CD4-positive, alpha-beta T cell treated with Interferon gamma for 1 hour (primary cell): Measurements from ENCODE around the gene PPHLN1.

ENCODE experiments used
- DNase-seq: peaks from one replicate; pipeline ENCODE4 v3.0.0-alpha.2; 2020

The PPHLN1 gene

DNA sequence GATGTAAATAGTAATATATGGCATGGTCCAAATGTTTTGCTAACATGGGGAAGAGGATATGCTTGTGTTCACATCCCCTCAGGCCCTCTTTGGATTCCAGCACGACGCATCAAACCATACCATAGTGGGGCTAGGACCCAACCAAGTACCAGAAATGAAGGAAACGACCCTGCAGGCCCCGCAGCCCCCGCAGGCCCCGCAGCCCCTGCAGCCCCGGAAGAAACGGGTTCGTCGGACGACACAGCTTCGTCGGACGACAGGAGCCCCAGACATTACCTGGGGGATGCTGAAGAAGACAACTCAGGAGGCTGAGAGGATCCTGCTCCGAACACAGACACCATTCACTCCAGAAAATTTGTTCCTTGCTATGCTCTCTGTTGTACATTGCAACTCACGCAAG lies 119.9 kb downstream of the PPHLN1 start:
- no peak for DNase-seq

DNA sequence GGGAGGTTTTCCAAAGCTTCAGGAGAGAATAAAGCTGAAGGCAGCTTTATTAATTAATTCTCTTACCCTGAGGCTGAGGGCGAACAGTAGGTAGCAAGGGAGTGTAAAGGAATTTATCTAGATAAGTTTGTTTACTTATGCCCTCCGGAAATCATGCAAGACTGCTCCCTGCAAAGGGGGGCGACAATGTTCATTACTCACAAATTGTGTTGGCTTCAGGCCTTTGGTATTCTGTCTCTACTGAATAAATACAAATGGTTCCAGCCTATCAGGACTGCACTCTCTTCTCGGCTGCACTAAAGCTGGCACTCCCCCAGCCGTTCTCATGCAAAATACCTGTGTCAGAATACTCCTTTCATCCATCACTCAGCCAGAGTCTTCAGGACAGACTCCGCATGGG lies 120.8 kb downstream of the PPHLN1 start:
- DNase-seq: no peak

DNA sequence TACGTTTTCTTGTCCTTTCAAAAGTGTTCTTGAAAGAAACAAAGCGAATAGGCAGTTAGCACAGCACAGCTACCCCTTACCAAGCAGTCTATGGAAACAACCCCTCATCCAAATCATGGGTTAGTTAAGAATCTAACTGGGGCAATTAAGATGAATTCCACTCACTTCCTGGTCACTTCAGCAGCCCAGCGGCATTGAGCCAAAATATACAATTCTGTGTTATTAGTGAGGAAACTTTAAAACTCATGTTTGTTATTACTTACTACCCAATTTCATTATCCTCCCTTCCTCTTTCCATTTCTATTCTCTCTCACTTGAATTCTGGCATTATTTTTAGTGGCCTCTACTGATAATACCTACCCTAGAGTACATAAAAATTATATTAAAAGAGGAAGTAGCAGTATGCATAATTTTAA lies 121.4 kb downstream of the PPHLN1 start:
- DNase-seq: no peak

DNA sequence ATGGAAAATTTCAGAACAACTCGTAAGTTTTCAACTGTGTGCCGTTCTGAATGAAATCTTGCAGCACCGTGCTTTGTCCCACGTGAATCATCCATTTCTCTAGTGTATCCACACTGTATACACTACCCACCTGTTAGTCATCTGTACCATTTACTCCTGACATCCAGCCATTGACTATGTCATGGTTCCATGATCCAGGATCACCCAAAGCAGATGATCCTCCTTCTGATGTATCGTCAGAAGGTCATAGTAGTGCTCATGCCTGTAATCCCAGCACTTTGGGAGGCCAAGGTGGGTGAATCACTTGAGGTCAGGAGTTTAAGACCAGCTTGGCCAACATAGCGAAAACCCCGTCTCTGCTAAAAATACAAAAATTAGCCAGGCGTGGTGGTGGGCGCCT lies 122.9 kb downstream of the PPHLN1 start:
- DNase-seq: no peak

DNA sequence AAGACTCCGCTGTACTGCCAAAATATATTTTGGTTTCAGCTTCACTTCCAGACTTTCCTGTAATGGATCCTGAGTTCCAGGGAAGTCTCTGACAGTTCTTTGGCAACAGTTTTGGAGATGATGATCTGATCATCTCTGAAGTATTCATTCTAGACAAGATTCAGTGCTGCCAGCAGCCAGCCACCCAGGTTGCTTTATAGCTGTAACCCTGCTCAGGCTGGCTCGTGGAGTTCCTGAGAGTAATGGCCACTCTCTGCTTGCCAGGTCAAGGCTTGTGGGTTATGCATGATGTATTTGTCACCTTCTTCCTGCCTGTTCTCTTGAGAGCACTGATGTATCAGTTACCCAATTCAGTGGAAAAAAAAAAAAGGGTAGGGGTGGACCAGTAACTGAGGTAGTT lies 124.3 kb downstream of the PPHLN1 start:
- DNase-seq: no peak

- no peak for DNase-seq
Measured at GRCh38 chr12:42458575-42458974, 132.6 kb downstream of the PPHLN1 start.

DNA sequence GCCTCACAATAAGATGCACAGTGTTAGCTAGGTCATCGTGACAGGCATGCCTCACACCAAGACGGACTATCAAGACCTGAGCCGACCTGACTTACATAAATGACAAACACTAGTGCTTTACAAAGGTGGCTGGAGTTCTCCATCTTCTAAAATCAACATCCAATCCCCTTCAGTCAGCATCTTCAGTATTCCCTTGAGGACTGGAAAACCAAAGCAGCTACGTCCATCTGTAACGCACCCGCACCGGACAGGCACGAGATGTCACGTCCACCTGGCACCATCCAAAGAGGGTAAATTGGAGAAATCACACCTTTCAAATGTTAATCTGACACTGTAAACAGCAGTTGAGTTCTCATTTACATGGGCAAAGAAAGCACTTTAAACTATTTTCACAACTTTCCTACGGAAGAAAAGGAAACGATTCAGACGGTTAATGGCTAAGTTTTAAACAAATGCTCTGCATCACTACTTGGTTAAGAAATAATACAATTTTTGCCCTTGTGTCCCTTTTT lies 133.4 kb downstream of the PPHLN1 start:
- DNase-seq: no peak

GRCh38 chr12:42462486-42462885 lies 136.5 kb downstream of the PPHLN1 start:
- DNase-seq: no peak

DNA sequence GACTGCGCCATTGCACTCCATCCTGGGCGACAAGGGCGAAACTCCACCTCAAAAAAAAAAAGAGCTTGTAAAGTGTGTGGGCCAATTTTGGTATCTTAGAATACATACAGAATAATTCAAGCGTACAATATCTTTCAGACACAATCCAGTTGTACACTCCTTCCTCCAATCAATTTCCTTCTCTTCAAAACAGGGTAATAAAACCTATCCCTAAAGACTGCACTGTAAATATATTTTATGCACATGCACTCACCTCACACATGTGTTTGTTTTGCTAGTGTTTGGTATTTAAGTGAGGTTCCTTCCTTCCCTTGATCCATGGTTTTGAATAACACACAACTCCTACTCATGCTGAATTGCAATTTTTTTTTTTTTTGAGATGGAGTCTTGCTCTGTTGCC lies 137.7 kb downstream of the PPHLN1 start:
- DNase-seq: no peak

DNA sequence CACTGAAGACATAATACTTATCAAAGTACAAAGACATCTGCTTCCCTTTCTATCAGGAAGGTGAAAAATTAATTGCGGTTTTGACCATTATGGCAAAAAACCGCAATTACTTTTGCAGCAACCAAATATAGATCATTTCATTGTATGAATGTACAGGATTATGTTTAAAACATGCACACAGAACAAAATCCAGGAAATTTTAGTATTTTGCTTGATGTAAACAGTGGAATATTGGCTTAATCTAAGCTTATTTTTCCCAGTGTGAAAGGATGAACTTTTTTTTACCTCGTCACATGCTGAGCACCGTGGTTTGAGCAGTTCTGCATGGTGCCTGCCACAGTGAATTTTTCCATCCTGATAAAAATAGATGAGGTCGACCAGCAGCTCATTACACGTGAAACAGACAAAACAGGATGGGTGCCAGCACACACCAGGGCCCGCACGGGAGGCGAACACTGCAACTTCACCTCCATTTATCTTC lies 142.4 kb downstream of the PPHLN1 start:
- no peak for DNase-seq

GRCh38 chr12:42468921-42469320 lies 143.0 kb downstream of the PPHLN1 start:
- DNase-seq: no peak

- DNase-seq: peak; percentile 46
Measured at GRCh38 chr12:42469355-42470175, 143.6 kb downstream of the PPHLN1 start.

DNA sequence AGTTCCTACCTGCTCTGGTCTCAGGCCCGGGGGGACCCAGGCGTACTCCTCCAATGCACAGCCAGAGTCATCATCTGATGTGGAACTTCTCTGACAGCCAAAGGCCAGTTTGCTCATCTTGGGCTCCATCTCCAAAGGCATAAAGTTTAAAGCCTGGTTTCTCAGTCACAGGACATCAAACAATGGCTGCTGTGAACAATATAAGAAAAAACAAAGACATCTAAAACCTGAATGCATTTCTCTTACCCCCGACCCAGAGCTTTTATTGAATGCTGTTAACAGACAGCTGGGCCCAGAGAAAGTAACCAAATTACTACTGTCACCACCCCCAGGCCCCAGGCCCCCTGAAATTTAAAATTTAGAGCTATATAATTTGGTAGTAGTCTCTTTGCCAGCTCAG lies 146.4 kb downstream of the PPHLN1 start:
- no peak for DNase-seq

DNA sequence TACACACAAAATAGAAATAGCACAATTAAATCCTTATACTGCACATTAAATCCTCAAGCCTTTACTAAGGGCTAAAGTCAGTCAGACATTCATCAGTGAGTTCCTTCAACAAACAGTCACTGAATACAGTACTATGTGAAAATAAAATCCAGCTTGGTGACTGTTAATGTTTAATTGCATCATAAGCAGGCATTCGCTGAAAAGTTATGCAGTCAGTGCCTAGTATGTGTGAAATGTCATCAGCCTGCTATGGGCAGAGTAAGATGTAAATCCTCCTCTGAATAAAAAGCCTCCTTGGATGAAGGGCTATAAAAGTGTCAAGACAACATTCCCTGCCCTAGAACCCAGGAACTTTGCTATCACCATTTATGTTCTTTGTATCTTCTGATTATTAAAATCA lies 147.2 kb downstream of the PPHLN1 start:
- no peak for DNase-seq

GRCh38 chr12:42473561-42473960 lies 147.6 kb downstream of the PPHLN1 start:
- no peak for DNase-seq

- DNase-seq: no peak
Measured at GRCh38 chr12:42474391-42474790, 148.4 kb downstream of the PPHLN1 start.

GRCh38 chr12:42475106-42475505 lies 149.1 kb downstream of the PPHLN1 start:
- DNase-seq: no peak

- no peak for DNase-seq
Measured at GRCh38 chr12:42477941-42478340, 152.0 kb downstream of the PPHLN1 start.

DNA sequence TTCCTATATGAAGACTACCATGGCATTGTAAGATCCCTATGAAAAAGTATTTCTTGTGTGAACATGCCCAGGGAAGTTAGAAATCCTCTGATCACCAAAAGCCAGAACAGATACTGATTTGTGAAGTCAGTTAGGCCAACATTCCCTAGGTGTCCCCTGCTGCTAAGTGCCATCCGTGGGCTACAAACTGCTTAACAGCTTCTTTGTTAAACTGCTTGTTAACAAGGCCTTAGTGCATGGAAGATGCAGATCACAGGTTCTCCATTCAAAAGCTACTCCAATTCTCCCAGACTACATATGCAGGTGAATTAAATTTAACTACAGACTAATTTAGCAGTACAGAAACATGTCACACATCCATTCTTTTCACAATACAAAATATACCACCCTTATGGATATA lies 155.4 kb downstream of the PPHLN1 start:
- DNase-seq: no peak

- DNase-seq: no peak
Measured at GRCh38 chr12:42482041-42482747, 156.2 kb downstream of the PPHLN1 start.

GRCh38 chr12:42482748-42483520 lies 157.0 kb downstream of the PPHLN1 start:
- DNase-seq: peak; percentile 52

DNA sequence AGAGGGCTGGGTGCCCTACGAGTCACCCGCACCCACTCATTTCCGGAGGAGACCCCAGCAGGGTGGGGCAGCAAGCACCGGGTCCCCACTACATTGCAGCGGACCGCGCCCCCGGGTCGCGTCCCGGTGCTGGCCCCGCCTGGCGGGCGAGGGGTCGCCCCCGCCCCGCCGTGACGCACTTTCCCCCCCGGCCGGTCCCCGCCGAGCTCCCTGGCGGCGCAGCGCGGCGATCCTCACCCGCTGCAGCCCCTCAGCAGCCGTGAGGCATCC lies 157.5 kb downstream of the PPHLN1 start:
- peak; percentile 32 for DNase-seq

DNA sequence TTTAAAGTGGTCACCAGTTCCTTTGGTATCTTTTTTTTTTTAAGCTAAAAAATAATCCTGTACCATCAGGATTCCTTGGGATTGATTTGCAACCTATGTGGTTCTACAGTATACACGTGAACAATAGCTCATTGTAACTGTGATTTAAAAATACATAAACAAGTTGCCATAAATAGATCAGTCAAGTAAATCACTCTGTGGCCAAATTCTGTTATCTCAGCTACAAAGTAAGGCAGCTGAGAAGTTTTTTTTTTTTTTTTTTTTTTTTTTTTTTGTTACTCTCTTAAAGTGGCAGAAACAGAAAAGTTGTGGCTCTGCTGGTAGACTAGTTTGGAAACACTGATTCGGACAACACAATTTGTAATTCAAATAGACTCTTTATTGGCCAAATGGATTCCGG lies 159.0 kb downstream of the PPHLN1 start:
- DNase-seq: no peak

DNA sequence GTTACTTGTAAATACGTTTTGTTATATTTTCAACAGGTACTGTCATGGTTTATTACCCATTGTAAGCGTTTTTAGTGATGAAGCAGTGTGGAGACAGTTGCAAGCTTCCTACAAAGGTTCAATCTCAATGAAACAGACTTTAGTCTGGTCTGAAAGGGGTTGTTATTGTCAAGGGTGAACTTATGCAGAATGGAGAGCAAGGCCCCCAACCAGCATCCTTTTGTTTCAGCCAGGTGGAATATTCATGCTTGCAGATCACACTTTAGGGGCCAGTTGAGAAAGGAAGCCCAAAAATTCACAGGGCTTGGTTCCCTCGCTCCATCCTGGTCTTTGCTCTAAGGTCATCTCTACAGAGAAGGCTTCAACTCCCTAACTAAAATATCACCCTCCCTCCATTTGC lies 159.9 kb downstream of the PPHLN1 start:
- no peak for DNase-seq
